Neural cell (in vitro differentiated cells): ENCODE results near the gene TARS2. TPM values are rescaled to one million over a fixed set of nuclear protein-coding genes. Genes with fewer than 3 reads are reported as not detected.

ENCODE experiments used
- H2AFZ ChIP-seq: fragments of 200-600, 300-800 bp; sonication (generic), shearing (Covaris generic); 2 replicates; pipeline ENCODE4 v1.6.0; 2014; ENCODE audit warnings: low read depth, mild to moderate bottlenecking, antibody characterized with exemption, low read length, moderate library complexity
- H3F3A ChIP-seq: fragments of 200-600 bp; shearing (Covaris generic); 2 replicates; pipeline ENCODE4 v1.6.1; 2016; ENCODE audit warnings: mild to moderate bottlenecking, moderate library complexity, mixed read lengths, antibody characterized with exemption, low read length; ENCODE audit not compliant: insufficient read depth, poor library complexity, severe bottlenecking
- H3K27ac ChIP-seq: fragments of 200-600, 300-800 bp; sonication (generic), shearing (Covaris generic); 2 replicates; pipeline ENCODE4 v1.5.1; 2014; ENCODE audit warnings: mild to moderate bottlenecking, low read length, moderate library complexity
- H3K27me3 ChIP-seq: fragments of 300-800, 200-600 bp; sonication (generic), shearing (Covaris generic); 2 replicates; pipeline ENCODE4 v1.6.0; 2014; ENCODE audit warnings: mild to moderate bottlenecking, low read depth, low read length, moderate library complexity; ENCODE audit not compliant: insufficient read depth
- H3K36me3 ChIP-seq: fragments of 300-800, 200-600 bp; sonication (generic), shearing (Covaris generic); 2 replicates; pipeline ENCODE4 v1.5.1; 2014; ENCODE audit warnings: mild to moderate bottlenecking, antibody characterized with exemption, low read length, moderate library complexity; ENCODE audit not compliant: insufficient read depth
- H3K4me2 ChIP-seq: fragments of 300-800, 200-600 bp; sonication (generic), shearing (Covaris generic); 2 replicates; pipeline ENCODE4 v1.6.0; 2014; ENCODE audit warnings: mild to moderate bottlenecking, low read length
- H3K4me3 ChIP-seq: fragments of 300-800, 200-600 bp; sonication (generic), shearing (Covaris generic); 2 replicates; pipeline ENCODE4 v1.5.1; 2014; ENCODE audit warnings: mild to moderate bottlenecking, low read length, moderate library complexity
- H3K79me2 ChIP-seq: fragments of 200-600 bp; shearing (Covaris generic); replicated peaks from 2 replicates; pipeline ENCODE4 v1.6.0; 2014; ENCODE audit warnings: mild to moderate bottlenecking, low read length, moderate library complexity; ENCODE audit not compliant: insufficient read depth
- H3K9ac ChIP-seq: fragments of 300-800, 200-600 bp; sonication (generic), shearing (Covaris generic); 2 replicates; pipeline ENCODE4 v1.6.1; 2016; ENCODE audit warnings: mild to moderate bottlenecking, low read length, mixed read lengths
- H3K9me2 ChIP-seq: fragments of 200-600 bp; shearing (Covaris generic); 2 replicates; pipeline ENCODE4 v1.6.1; 2016; ENCODE audit warnings: mild to moderate bottlenecking, low read length, mixed read lengths; ENCODE audit not compliant: insufficient read depth
- H3K9me3 ChIP-seq: fragments of 200-600, 300-800 bp; sonication (generic), shearing (Covaris generic); 2 replicates; pipeline ENCODE4 v1.6.1; 2016; ENCODE audit warnings: mild to moderate bottlenecking, mixed run types, low read length, moderate library complexity, mixed read lengths
- H4K20me1 ChIP-seq: fragments of 200-600 bp; shearing (Covaris generic); 2 replicates; pipeline ENCODE4 v1.6.1; 2016; ENCODE audit warnings: mild to moderate bottlenecking, mixed run types; ENCODE audit not compliant: insufficient read depth
- EP300 ChIP-seq: fragments of 450-650 bp; conservative IDR thresholded peaks from 2 replicates; pipeline ENCODE4 v1.6.1; 2014; ENCODE audit warnings: antibody characterized with exemption, mild to moderate bottlenecking, moderate library complexity; ENCODE audit not compliant: poor library complexity, severe bottlenecking
- EZH2 ChIP-seq: fragments of 200-600, 300-800 bp; shearing (Covaris generic), sonication (generic); IDR thresholded peaks from 2 replicates; pipeline ENCODE4 v1.6.1; 2014; ENCODE audit warnings: antibody characterized with exemption, low read length, borderline replicate concordance, mild to moderate bottlenecking; ENCODE audit not compliant: insufficient read depth, poor library complexity, severe bottlenecking
- MXI1 ChIP-seq: fragments of 450-650 bp; conservative IDR thresholded peaks from 2 replicates; pipeline ENCODE4 v1.6.1; 2014; ENCODE audit warnings: antibody characterized with exemption, mild to moderate bottlenecking; ENCODE audit not compliant: poor library complexity, severe bottlenecking
- POLR2AphosphoS5 ChIP-seq: IDR thresholded peaks from 2 replicates; pipeline ENCODE4 v1.6.1; 2012
- RAD21 ChIP-seq: fragments of 450-650 bp; conservative IDR thresholded peaks from 2 replicates; pipeline ENCODE4 v1.6.1; 2014; ENCODE audit warnings: antibody characterized with exemption, mild to moderate bottlenecking, moderate library complexity
- SMC3 ChIP-seq: fragments of 450-650 bp; conservative IDR thresholded peaks from 2 replicates; pipeline ENCODE4 v1.6.1; 2014; ENCODE audit warnings: antibody characterized with exemption, mild to moderate bottlenecking, moderate library complexity; ENCODE audit not compliant: poor library complexity
- TAF1 ChIP-seq: IDR thresholded peaks from 2 replicates; pipeline ENCODE4 v1.6.1; 2012; ENCODE audit warnings: low read depth
- polyA plus RNA-seq: library from polyadenylated mRNA; depleted of rRNA; stranded (reverse); fragments of >200 nt; gene quantifications from 2 replicates; pipeline ENCODE4 v1.2.3, GENCODE V29; 2014
- TF ChIP-seq, protein P1 (sequence below): fragments of 450-650 bp; IDR thresholded peaks from 2 replicates; pipeline ENCODE4 v1.5.1; 2014; ENCODE audit warnings: antibody characterized with exemption, mild to moderate bottlenecking, moderate library complexity; ENCODE audit not compliant: poor library complexity, severe bottlenecking
- TF ChIP-seq, protein P2 (sequence below): IDR thresholded peaks from 2 replicates; pipeline ENCODE4 v1.6.1; 2012; ENCODE audit warnings: borderline replicate concordance

The TARS2 gene
- polyA plus RNA-seq, 1 donor from 2014 or later = 19.4 TPM

DNA sequence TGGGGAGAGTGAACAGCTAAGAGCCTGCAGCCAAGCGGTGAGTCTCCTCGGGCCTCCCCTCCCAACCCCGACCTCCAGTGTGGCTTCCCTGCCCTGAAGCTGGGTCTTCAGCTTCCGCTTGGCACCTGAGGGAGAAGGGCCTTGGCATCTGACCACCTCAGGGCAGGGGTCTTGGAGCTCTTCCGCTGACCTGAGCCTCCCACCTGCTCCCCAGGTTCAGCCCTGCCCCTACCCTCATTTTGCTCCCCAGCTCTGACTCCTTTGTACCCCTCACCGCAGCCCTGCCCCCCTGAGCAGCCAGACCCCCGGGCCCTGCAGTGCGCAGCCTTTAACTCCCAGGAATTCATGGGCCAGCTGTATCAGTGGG lies 66.8 kb downstream of the TARS2 start:
- H2AFZ ChIP-seq = no peak overlapping the region
- no peaks in the 10 kb centered on the region for H3K9me3 ChIP-seq
- no peak overlapping the region for H3K9ac ChIP-seq
- no peak overlapping the region for H3K27ac ChIP-seq
- no peaks in the 10 kb centered on the region for H3K79me2 ChIP-seq
- no peak overlapping the region for H3K4me3 ChIP-seq
- H3F3A ChIP-seq = no peaks in the 10 kb centered on the region
- H3K36me3 ChIP-seq = no peaks in the 10 kb centered on the region
- no peak for TF ChIP-seq TAF1
- TF ChIP-seq, protein P1, sequence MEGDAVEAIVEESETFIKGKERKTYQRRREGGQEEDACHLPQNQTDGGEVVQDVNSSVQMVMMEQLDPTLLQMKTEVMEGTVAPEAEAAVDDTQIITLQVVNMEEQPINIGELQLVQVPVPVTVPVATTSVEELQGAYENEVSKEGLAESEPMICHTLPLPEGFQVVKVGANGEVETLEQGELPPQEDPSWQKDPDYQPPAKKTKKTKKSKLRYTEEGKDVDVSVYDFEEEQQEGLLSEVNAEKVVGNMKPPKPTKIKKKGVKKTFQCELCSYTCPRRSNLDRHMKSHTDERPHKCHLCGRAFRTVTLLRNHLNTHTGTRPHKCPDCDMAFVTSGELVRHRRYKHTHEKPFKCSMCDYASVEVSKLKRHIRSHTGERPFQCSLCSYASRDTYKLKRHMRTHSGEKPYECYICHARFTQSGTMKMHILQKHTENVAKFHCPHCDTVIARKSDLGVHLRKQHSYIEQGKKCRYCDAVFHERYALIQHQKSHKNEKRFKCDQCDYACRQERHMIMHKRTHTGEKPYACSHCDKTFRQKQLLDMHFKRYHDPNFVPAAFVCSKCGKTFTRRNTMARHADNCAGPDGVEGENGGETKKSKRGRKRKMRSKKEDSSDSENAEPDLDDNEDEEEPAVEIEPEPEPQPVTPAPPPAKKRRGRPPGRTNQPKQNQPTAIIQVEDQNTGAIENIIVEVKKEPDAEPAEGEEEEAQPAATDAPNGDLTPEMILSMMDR = no peak
- H4K20me1 ChIP-seq = no peaks in the 10 kb centered on the region
- peaks cover 4% of the 10 kb centered on the region for H3K27me3 ChIP-seq
- H3K9me2 ChIP-seq = no peaks in the 10 kb centered on the region
- no peak overlapping the region for H3K4me2 ChIP-seq

DNA sequence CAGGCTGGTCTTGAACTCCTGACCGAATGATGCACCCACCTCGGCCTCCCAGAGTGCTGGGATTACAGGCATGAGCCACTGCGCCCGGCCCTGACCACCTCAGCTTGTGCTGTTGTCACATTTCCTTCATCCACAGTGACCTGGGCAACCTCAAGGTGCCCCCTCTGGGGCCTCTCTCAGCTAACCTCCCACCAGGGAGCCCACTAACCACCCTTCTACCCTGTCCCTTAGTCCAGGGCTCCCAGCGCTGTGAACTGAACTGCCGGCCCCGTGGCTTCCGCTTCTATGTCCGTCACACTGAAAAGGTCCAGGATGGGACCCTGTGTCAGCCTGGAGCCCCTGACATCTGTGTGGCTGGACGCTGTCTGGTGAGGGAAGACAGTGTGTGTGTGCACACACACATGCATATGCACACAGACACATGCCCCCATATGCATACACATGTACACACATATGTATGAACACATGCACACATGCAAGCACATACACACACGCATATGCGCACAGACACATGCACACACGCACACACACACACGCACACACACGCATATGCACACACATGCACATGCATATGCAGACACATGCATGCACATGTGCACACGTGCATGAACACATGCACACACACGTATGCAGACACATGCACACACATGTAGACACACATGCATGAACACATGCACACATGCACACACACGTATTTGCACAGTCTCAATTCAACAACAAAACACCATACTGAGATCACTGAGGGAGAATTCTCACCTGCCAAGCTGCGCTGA lies 68.2 kb downstream of the TARS2 start:
- Histone ChIP-seq H2AFZ (no peak overlapping the region), H3K79me2 (no peaks in the 10 kb centered on the region), H3K9ac (no peak overlapping the region), H3K9me2 (no peaks in the 10 kb centered on the region), H4K20me1 (no peaks in the 10 kb centered on the region), H3K27ac (no peak overlapping the region), H3F3A (no peaks in the 10 kb centered on the region), H3K9me3 (no peaks in the 10 kb centered on the region), H3K27me3 (no peaks in the 10 kb centered on the region), H3K4me3 (no peak overlapping the region), H3K36me3 (no peaks in the 10 kb centered on the region), H3K4me2 (no peak overlapping the region)
- TF ChIP-seq, protein P2, sequence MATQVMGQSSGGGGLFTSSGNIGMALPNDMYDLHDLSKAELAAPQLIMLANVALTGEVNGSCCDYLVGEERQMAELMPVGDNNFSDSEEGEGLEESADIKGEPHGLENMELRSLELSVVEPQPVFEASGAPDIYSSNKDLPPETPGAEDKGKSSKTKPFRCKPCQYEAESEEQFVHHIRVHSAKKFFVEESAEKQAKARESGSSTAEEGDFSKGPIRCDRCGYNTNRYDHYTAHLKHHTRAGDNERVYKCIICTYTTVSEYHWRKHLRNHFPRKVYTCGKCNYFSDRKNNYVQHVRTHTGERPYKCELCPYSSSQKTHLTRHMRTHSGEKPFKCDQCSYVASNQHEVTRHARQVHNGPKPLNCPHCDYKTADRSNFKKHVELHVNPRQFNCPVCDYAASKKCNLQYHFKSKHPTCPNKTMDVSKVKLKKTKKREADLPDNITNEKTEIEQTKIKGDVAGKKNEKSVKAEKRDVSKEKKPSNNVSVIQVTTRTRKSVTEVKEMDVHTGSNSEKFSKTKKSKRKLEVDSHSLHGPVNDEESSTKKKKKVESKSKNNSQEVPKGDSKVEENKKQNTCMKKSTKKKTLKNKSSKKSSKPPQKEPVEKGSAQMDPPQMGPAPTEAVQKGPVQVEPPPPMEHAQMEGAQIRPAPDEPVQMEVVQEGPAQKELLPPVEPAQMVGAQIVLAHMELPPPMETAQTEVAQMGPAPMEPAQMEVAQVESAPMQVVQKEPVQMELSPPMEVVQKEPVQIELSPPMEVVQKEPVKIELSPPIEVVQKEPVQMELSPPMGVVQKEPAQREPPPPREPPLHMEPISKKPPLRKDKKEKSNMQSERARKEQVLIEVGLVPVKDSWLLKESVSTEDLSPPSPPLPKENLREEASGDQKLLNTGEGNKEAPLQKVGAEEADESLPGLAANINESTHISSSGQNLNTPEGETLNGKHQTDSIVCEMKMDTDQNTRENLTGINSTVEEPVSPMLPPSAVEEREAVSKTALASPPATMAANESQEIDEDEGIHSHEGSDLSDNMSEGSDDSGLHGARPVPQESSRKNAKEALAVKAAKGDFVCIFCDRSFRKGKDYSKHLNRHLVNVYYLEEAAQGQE = no peak
- TF ChIP-seq, protein P1 = no peak
- TF ChIP-seq POLR2AphosphoS5 (no peak), TAF1 (no peak), MXI1 (no peak), SMC3 (no peak), EP300 (no peak), EZH2 (no peak), RAD21 (no peak)
